ENCODE measurements around the gene THADA.

- TF ChIP-seq POLR2A (IDR thresholded peaks at IDR 0.05) (no peak), CTCF (IDR thresholded peaks at IDR 0.05) (no peak)
Observed at GRCh38 chr2:43511199-43511598, 84.6 kb downstream of the THADA start.
